Prostate gland (tissue), 2 donors: Measurements from ENCODE around the gene ABHD5. TPM values are rescaled to one million over a fixed set of nuclear protein-coding genes. Genes with fewer than 3 reads are reported as not detected.
"Not testable (repeated sequence)": the region's sequence is repeated elsewhere in the genome, so short reads cannot be mapped to it uniquely, and the experiment has no call there.

Experiments used
- DNase-seq: peaks from one replicate; pipeline ENCODE4 v3.0.0-alpha.2; 2019; ENCODE audit warnings: low spot score
- H3K27ac ChIP-seq, 2 donors: fragments of 200-600 bp; sonication (generic); 2 replicates each; pipeline ENCODE4 v1.5.1; 2017 to 2019
- H3K27me3 ChIP-seq: fragments of 200-600 bp; sonication (generic); replicated peaks from 2 replicates; pipeline ENCODE4 v1.5.1; 2019; ENCODE audit not compliant: insufficient read depth
- H3K36me3 ChIP-seq, 2 donors: fragments of 200-600 bp; sonication (generic); 1 replicate in 1 of 2; 2 replicates in 1 of 2; pipeline versions ENCODE4 v1.5.1 to v1.8.1; 2017 to 2019
- H3K4me1 ChIP-seq: fragments of 200-600 bp; sonication (generic); replicated peaks from 2 replicates; pipeline ENCODE4 v1.5.1; 2019
- H3K4me3 ChIP-seq, 2 donors: fragments of 200-600 bp; sonication (generic); 2 replicates each; pipeline ENCODE4 v1.5.1; 2017 to 2019
- H3K9me3 ChIP-seq: fragments of 200-600 bp; sonication (generic); 2 replicates; pipeline ENCODE4 v1.5.1; 2017
- POLR2A ChIP-seq: fragments of 450-650 bp; IDR thresholded peaks from one replicate; pipeline ENCODE4 v1.6.1; 2016; ENCODE audit warnings: antibody characterized with exemption, mild to moderate bottlenecking
- POLR2AphosphoS5 ChIP-seq: sonication (generic); formaldehyde crosslinking; IDR thresholded peaks from one replicate; pipeline ENCODE4 v1.6.1; 2017; ENCODE audit warnings: antibody characterized with exemption
- WGBS: methylation state at CpG from one replicate; pipeline ENCODE4 v1.1.5; 2018; 5-methylcytosine and 5-hydroxymethylcytosine counted together
- intact Hi-C: fragments of 100-400 bp; cut with DNase I; formaldehyde crosslinking; loops from one replicate; pipeline ENCODE4 v1.14.2; 2022
- total RNA-seq, 2 donors: library from RNA; depleted of rRNA; stranded (reverse); fragments of >200 nt; gene quantifications; one replicate each; pipeline ENCODE4 v1.1.0, GENCODE V29; 2016
- TF ChIP-seq, protein P1 (sequence below), 4 experiments: fragments of 200-600 bp in 2 of 4; fragments of 450-650 bp in 2 of 4; sonication (generic) in 2 of 4; IDR thresholded peaks; 1 replicate in 3 of 4; 2 replicates in 1 of 4; pipeline ENCODE4 v1.5.1; 2016 to 2019; ENCODE audit warnings: antibody characterized with exemption in 4 of 4, mild to moderate bottlenecking in 2 of 4, moderate library complexity in 2 of 4

The ABHD5 gene
- total RNA-seq, 2 donors from 2014 or later = 10.7 to 20.6 TPM

DNA sequence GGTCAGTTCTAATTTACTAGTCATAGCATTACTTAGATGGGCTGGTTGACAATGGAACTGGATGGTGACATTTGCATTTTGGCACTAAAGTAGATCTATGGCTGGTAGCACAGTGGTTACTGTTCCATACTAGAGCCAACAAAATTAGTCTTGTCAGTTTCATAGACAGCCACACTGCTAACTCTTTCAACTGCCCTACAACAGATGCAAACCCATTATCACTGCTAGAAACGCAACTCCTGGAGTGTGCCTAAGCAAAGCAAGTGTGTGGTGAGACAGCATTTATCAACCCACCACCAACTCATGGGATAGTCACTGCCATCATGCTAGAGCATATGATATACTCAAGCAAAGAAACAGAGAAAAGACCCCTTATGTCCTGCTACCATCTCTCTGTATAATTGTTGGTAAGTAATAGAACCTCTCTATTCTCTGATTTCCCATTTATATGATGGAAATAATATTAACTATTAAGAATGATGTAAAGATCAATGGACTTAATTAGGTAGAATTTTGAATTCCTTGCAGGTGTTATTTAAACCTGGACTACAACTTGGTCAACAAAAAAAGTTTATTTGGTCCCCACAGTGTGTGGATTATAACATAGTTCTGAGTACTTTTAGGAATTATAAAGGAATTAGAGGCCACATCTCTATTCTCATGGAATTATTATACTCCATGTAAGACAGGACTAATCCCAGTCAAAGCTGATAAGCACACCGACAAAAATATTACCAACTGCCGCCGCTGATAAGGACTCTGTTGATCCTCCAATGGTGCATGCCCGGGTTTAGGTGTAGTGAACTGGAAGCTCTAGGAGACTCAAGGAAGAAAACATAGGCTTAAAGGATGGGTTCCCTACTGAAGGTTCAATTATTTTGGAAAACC, 19.9 kb upstream of the ABHD5 start:
- no peaks in the 10 kb centered on the region for H3K36me3 ChIP-seq
- no peak overlapping the region for H3K4me3 ChIP-seq
- H3K9me3 ChIP-seq = no peaks in the 10 kb centered on the region
- no peak overlapping the region for H3K27ac ChIP-seq
- no peaks in the 10 kb centered on the region for H3K4me1 ChIP-seq
- no peaks in the 10 kb centered on the region for H3K27me3 ChIP-seq
- no peak for TF ChIP-seq POLR2A
- no peak for TF ChIP-seq POLR2AphosphoS5
- TF ChIP-seq, protein P1, sequence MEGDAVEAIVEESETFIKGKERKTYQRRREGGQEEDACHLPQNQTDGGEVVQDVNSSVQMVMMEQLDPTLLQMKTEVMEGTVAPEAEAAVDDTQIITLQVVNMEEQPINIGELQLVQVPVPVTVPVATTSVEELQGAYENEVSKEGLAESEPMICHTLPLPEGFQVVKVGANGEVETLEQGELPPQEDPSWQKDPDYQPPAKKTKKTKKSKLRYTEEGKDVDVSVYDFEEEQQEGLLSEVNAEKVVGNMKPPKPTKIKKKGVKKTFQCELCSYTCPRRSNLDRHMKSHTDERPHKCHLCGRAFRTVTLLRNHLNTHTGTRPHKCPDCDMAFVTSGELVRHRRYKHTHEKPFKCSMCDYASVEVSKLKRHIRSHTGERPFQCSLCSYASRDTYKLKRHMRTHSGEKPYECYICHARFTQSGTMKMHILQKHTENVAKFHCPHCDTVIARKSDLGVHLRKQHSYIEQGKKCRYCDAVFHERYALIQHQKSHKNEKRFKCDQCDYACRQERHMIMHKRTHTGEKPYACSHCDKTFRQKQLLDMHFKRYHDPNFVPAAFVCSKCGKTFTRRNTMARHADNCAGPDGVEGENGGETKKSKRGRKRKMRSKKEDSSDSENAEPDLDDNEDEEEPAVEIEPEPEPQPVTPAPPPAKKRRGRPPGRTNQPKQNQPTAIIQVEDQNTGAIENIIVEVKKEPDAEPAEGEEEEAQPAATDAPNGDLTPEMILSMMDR (IDR thresholded peaks at IDR 0.05) = no peak
- no peak for DNase-seq
- 94% methylated on average over 5 of the region's 5 CpGs for WGBS
- intact Hi-C loops = no loop called here

DNA sequence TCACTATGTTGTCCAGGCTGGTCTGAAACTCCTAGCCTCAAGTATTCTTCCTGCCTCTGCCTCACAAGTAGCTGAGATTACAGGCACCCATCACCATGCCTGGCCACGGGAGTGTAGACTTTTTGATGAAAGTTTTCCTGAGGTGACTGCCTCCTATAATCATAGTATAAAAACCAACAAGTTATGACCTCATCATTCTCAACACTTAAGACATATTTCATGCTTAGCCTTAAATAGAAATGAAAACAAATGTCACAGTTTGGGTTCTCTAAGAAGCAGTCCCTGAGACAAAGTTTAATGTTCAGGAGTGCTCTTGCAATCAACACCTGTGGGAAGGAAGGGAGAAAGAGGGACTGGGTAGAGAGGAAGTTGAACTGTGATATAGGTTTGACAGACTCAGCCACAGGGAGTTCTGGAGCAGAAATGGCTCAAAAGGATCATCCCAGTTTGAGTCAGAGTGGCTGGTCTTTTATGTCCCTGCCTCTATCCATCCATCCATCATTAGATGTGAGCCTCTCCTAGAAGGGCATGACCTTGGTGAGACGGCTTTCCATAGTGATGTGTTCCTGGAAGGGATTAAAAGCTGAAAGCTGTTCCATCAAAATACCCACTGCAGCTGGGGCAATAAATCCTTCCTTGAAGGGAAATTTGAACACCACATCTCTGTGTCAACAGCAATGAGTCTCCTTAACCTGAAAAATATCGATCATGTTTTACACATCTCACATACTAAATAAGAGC, 16.2 kb upstream of the ABHD5 start:
- H3K36me3 ChIP-seq = no peaks in the 10 kb centered on the region
- intact Hi-C loops = no loop called here
- whole genome bisulfite sequencing = 74% methylated on average over 3 of the region's 3 CpGs

DNA sequence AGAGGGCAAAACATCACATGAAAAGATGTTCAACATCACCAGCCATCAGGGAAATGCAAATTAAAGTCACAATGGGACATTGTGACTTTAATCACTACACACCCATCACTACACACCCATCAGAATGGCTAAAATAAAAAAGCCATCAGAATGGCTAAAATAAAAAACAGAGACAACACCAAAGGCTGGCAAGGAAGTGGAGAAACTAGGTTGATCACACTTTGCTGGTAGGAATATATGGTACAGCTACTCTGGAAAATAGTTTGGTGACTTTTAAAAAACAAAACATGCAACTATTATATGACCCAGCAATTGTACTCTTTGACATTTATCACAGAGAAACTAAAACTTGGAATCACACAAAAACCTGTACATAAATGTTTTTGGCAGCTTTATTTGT, 15.1 kb upstream of the ABHD5 start:
- no peak for DNase-seq
- H3K4me3 ChIP-seq = no peak overlapping the region
- TF ChIP-seq POLR2AphosphoS5 = no peak
- TF ChIP-seq, protein P1 (IDR thresholded peaks at IDR 0.05) = no peak
- TF ChIP-seq POLR2A = no peak
- no peaks in the 10 kb centered on the region for H3K9me3 ChIP-seq
- H3K4me1 ChIP-seq = no peaks in the 10 kb centered on the region
- intact Hi-C loops = no loop called here
- H3K27ac ChIP-seq = no peak overlapping the region
- H3K27me3 ChIP-seq = no peaks in the 10 kb centered on the region
- no peaks in the 10 kb centered on the region for H3K36me3 ChIP-seq

More for the DNA sequence above, 16.2 kb upstream of the ABHD5 start:
- no peaks in the 10 kb centered on the region for H3K4me1 ChIP-seq
- H3K27me3 ChIP-seq = no peaks in the 10 kb centered on the region
- H3K27ac ChIP-seq = no peak overlapping the region
- DNase-seq = no peak
- no peak overlapping the region for H3K4me3 ChIP-seq
- no peaks in the 10 kb centered on the region for H3K9me3 ChIP-seq
- TF ChIP-seq POLR2A (no peak), POLR2AphosphoS5 (no peak)
- TF ChIP-seq, protein P1 (IDR thresholded peaks at IDR 0.05) = no peak

DNA sequence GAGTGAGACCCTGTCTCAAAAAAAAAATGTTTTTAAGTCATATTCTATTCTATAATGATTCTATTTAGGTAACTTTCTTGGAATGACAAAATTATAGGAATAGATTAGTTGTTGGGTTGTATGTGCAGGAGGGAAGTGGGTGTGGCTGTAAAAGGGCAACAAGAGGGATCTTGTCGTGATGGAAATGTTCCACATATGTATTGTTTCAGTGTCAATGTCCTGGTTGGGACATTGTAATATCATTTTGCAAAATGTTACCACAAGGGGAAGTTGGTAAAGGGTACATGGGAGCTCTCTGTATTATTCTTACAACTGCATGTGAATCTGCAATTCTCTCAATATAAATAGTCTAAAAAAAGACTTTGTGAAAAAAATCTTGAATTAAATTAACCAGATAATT, 14.3 kb upstream of the ABHD5 start:
- 78% methylated on average over 1 of the region's 1 CpG for WGBS
- DNase-seq = no peak
- intact Hi-C loops = no loop called here
- Histone ChIP-seq H3K4me3 (no peak overlapping the region), H3K36me3 (no peaks in the 10 kb centered on the region), H3K4me1 (no peaks in the 10 kb centered on the region), H3K27ac (no peak overlapping the region), H3K9me3 (no peaks in the 10 kb centered on the region), H3K27me3 (no peaks in the 10 kb centered on the region)
- TF ChIP-seq POLR2A = no peak
- TF ChIP-seq, protein P1 (IDR thresholded peaks at IDR 0.05) = no peak
- TF ChIP-seq POLR2AphosphoS5 = no peak

DNA sequence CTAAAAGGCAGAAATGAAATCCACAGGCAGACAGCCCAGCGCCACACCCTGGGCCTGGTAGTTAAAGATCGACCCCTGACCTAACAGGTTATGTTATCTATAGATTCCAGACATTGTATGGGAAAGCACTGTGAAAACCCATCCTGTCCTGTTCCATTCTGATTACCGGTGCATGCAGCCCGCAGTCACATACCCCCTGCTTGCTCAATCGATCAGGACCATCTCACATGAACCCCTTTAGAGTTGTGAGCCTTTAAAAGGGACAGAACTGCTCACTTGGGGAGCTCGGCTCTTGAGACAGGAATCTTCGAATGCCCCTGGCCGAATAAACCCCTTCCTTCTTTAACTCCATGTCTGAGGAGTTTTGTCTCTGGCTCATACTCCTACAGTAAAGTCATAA, 12.4 kb upstream of the ABHD5 start:
- DNase-seq, intact Hi-C loops, H3K27ac ChIP-seq, H3K4me3 ChIP-seq, H3K27me3 ChIP-seq, H3K4me1 ChIP-seq, H3K9me3 ChIP-seq, H3K36me3 ChIP-seq: not testable (repeated sequence)
- WGBS = 97% methylated on average over 8 of the region's 8 CpGs

DNA sequence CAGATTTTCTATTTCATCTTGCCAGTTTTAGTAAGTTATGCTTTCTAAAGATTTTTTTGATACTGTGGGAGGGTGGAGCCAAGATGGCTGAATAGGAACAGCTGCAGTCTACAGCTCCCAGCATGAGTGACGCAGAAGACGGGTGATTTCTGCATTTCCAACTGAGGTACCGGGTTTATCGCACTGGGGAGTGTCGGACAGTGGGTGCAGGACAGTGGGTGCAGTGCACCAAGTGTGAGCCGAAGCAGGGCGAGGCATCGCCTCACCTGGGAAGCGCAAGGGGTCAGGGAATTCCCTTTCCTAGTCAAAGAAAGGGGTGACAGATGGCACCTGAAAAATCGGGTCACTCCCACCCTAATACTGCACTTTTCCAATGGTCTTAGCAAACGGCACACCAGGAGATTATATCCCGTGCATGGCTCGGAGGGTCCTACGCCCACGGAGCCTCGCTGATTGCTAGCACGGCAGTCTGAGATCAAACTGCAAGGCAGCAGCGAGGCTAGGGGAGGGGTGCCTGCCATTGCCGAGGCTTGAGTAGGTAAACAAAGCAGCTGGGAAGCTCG, 11.8 kb upstream of the ABHD5 start:
- WGBS = 94% methylated on average over 20 of the region's 20 CpGs
- intact Hi-C loops, H3K27me3 ChIP-seq: not testable (repeated sequence)

DNA sequence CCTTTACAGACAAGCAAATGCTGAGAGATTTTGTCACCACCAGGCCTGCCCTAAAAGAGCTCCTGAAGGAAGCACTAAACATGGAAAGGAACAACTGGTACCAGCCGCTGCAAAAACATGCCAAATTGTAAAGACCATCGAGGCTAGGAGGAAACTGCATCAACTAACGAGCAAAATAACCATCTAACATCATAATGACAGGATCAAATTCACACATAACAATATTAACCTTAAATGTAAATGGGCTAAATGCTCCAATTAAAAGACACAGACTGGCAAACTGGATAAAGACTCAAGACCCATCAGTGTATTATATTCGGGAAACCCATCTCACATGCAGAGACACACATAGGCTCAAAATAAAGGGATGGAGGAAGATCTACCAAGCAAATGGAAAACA, 9.9 kb upstream of the ABHD5 start:
- H3K4me3 ChIP-seq, DNase-seq, H3K27me3 ChIP-seq, H3K9me3 ChIP-seq, H3K4me1 ChIP-seq, intact Hi-C loops, H3K27ac ChIP-seq, H3K36me3 ChIP-seq: not testable (repeated sequence)
- WGBS = 93% methylated on average over 4 of the region's 4 CpGs

More for the DNA sequence above, 11.8 kb upstream of the ABHD5 start:
- not testable (repeated sequence) for H3K9me3 ChIP-seq, H3K36me3 ChIP-seq, H3K27ac ChIP-seq, H3K4me3 ChIP-seq, H3K4me1 ChIP-seq, DNase-seq
